Endothelial cell of umbilical vein (primary cell): ENCODE data around the gene CT47A7. TPM values are rescaled to one million over a fixed set of nuclear protein-coding genes. Genes with fewer than 3 reads are reported as not detected.
"Not testable (repeated sequence)": the region's sequence is repeated elsewhere in the genome, so short reads cannot be mapped to it uniquely, and the experiment has no call there.

Experiments
- BruUV-seq: library from RNA; stranded (reverse); fragments of 400-500 nt; replicated peaks from 2 replicates; lab custom pipeline; 2021; lab: Mats Ljungman, UMichigan
- CTCF ChIA-PET: fragments of 300-600, 350-600 bp; sonication (Branson Sonifier 250); formaldehyde crosslinking; loops from one replicate; lab custom pipeline; 2021; ENCODE audit warnings: antibody characterized with exemption, inconsistent platforms; lab: Charles Lee
- POLR2A ChIA-PET: fragments of 300-600, 350-600 bp; sonication (Branson Sonifier 250); formaldehyde crosslinking; loops from one replicate; lab custom pipeline; 2021; ENCODE audit warnings: antibody characterized with exemption, inconsistent platforms; lab: Charles Lee
- DNase-seq: peaks from one replicate; pipeline ENCODE4 v3.0.0-alpha.2; 2011; ENCODE audit warnings: low read depth, low spot score
- FAIRE-seq: peaks from 2 replicates; lab custom pipeline; 2011; peaks lifted over from hg19 to GRCh38; lab: Jason Lieb, UNC
- H2AFZ ChIP-seq: 2 replicates; pipeline ENCODE4 v1.6.0; 2012; ENCODE audit warnings: low read depth, low read length, control low read depth, inconsistent platforms
- H3K27ac ChIP-seq: 2 replicates; pipeline ENCODE4 v1.5.1; 2011; ENCODE audit warnings: low read depth, mild to moderate bottlenecking, control low read depth, low read length, moderate library complexity; ENCODE audit not compliant: insufficient read depth
- H3K27me3 ChIP-seq, 2 experiments: 2 replicates each; pipeline versions ENCODE4 v1.6.0 to v1.6.1; 2011; ENCODE audit warnings: low read length in 2 of 2, mixed read lengths in 1 of 2; ENCODE audit not compliant: control insufficient read depth in 2 of 2, insufficient read depth in 2 of 2
- H3K36me3 ChIP-seq, 2 experiments: 2 replicates in 1 of 2; 3 replicates in 1 of 2; pipeline ENCODE4 v1.5.1; 2011; ENCODE audit warnings: low read length in 2 of 2, mild to moderate bottlenecking in 1 of 2, moderate library complexity in 1 of 2; ENCODE audit not compliant: control insufficient read depth in 2 of 2, insufficient read depth in 2 of 2; ENCODE audit errors: extremely low read depth in 1 of 2
- H3K4me1 ChIP-seq: 3 replicates; pipeline ENCODE4 v1.5.1; 2011; ENCODE audit warnings: mild to moderate bottlenecking, low read length; ENCODE audit not compliant: control insufficient read depth, insufficient read depth; ENCODE audit errors: extremely low read depth
- H3K4me2 ChIP-seq: 2 replicates; pipeline ENCODE4 v1.6.1; 2011; ENCODE audit warnings: low read length, control low read depth, mixed read lengths; ENCODE audit not compliant: insufficient read depth
- H3K4me3 ChIP-seq, 3 experiments: fragments of 200-600 bp in 1 of 3; sonication (generic), shearing (Covaris generic) in 1 of 3; replicated peaks in 1 of 3; 2 replicates each; pipeline ENCODE4 v1.5.1; 2011 to 2016; ENCODE audit warnings: control low read depth in 3 of 3, low read length in 3 of 3, mild to moderate bottlenecking in 2 of 3, inconsistent platforms in 1 of 3, low read depth in 1 of 3, moderate library complexity in 1 of 3; ENCODE audit not compliant: insufficient read depth in 1 of 3
- H3K79me2 ChIP-seq: 2 replicates; pipeline ENCODE4 v1.6.0; 2012; ENCODE audit warnings: low read length, inconsistent platforms; ENCODE audit not compliant: control insufficient read depth, insufficient read depth
- H3K9ac ChIP-seq: replicated peaks from 2 replicates; pipeline ENCODE3; 2011; ENCODE audit warnings: low read length, control low read depth; ENCODE audit not compliant: insufficient read depth; ENCODE audit errors: extremely low read depth
- H3K9me1 ChIP-seq: replicated peaks from 3 replicates; pipeline ENCODE4 v1.6.0; 2011; ENCODE audit warnings: mild to moderate bottlenecking, low read length; ENCODE audit not compliant: control insufficient read depth, insufficient read depth; ENCODE audit errors: extremely low read depth
- H3K9me3 ChIP-seq: replicated peaks from 2 replicates; pipeline ENCODE4 v1.5.1; 2012; ENCODE audit warnings: low read length, inconsistent platforms; ENCODE audit not compliant: control insufficient read depth, insufficient read depth
- H4K20me1 ChIP-seq: replicated peaks from 2 replicates; pipeline ENCODE3; 2011; ENCODE audit warnings: mild to moderate bottlenecking, low read length; ENCODE audit not compliant: control insufficient read depth, insufficient read depth; ENCODE audit errors: extremely low read depth
- EZH2 ChIP-seq: IDR thresholded peaks from 2 replicates; pipeline ENCODE4 v1.6.1; 2012; ENCODE audit warnings: borderline replicate concordance, low read depth, mild to moderate bottlenecking, moderate library complexity, low read length, inconsistent platforms; ENCODE audit not compliant: severe bottlenecking
- FOS ChIP-seq: IDR thresholded peaks from 2 replicates; pipeline ENCODE4 v1.6.1; 2011; ENCODE audit warnings: mild to moderate bottlenecking, low read length, moderate library complexity, borderline replicate concordance; ENCODE audit not compliant: insufficient read depth
- GATA2 ChIP-seq: IDR thresholded peaks from 2 replicates; pipeline ENCODE4 v1.7.0; 2011; ENCODE audit warnings: low read depth, mild to moderate bottlenecking, moderate library complexity, mixed read lengths, low read length; ENCODE audit not compliant: insufficient read length, insufficient read depth
- JUN ChIP-seq: IDR thresholded peaks from 2 replicates; pipeline ENCODE4 v1.6.1; 2011; ENCODE audit warnings: borderline replicate concordance, low read depth; ENCODE audit not compliant: insufficient read length, insufficient read depth
- MYC ChIP-seq: IDR thresholded peaks from one replicate; pipeline ENCODE4 v1.6.1; 2011; ENCODE audit warnings: mild to moderate bottlenecking, low read depth, low read length
- POLR2A ChIP-seq: IDR thresholded peaks from 2 replicates; pipeline ENCODE4 v1.6.1; 2012; ENCODE audit warnings: low read depth, mild to moderate bottlenecking, control low read depth, low read length
- POLR2AphosphoS5 ChIP-seq: IDR thresholded peaks from 2 replicates; pipeline ENCODE4 v1.6.1; 2012; ENCODE audit warnings: low read depth, mild to moderate bottlenecking, control low read depth, low read length, moderate library complexity; ENCODE audit not compliant: insufficient read depth
- dilution Hi-C: fragments of 300-500 bp; cut with MboI; formaldehyde crosslinking; loops from one replicate; pipeline ENCODE4 v1.15.0; 2019; ENCODE audit warnings: low sequenced_read_pairs; ENCODE audit not compliant: extremely low pct_ligation_motif_present
- intact Hi-C: fragments of 100-400 bp; cut with micrococcal nuclease; formaldehyde crosslinking; loops from one replicate; pipeline ENCODE4 v1.10.0; 2022
- polyA plus RNA-seq, 4 experiments: library from polyadenylated mRNA; depleted of rRNA in 3 of 4; stranded (reverse) in 3 of 4; unstranded in 1 of 4; fragments of >200 nt; gene quantifications; 2 replicates each; pipeline versions ENCODE4 v1.2.1 to v1.2.3, GENCODE V29; 2011 to 2012; ENCODE audit warnings: missing spikeins in 1 of 4
- total RNA-seq: library from RNA; stranded (reverse); gene quantifications from 2 replicates; pipeline ENCODE4 v1.2.3, GENCODE V29; 2021
- TF ChIP-seq, protein P1 (sequence below): IDR thresholded peaks from 2 replicates; pipeline ENCODE4 v1.6.1; 2011; ENCODE audit not compliant: insufficient read depth, insufficient read length
- TF ChIP-seq, protein P2 (sequence below), 2 donors: IDR thresholded peaks; 1 replicate in 1 of 2; 2 replicates in 1 of 2; pipeline ENCODE4 v1.5.1; 2011; ENCODE audit warnings: low read length in 2 of 2, mild to moderate bottlenecking in 2 of 2, moderate library complexity in 2 of 2, control low read depth in 1 of 2, inconsistent platforms in 1 of 2, low read depth in 1 of 2; ENCODE audit not compliant: insufficient read depth in 1 of 2; ENCODE audit errors: extremely low read depth in 1 of 2

CT47A7 gene
- total and polyA plus RNA-seq, 2 donors (not counting 3 experiments of a cell fraction or from before 2014, with no cell fraction given), result not detected

DNA sequence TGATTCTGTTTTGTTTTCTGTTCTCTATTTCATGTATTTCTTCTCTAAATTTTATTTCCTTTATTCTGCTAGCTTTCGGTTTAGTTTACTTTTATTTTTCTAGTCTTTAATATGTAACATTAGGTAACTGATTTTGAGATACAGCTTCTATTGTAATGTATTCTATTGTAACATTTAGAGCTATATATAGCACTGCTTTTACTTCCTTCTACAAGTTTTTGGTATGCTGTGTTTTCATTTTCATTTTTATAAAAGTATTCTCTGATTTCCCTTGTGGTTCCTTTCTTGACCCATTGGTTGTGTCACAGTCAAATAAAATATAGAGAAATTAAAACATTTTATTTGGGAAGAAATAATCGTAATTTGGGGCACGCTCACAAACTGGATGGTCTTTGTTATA lies 43.0 kb upstream of the CT47A7 start:
- Histone ChIP-seq H3K4me3 (no peak overlapping the region), H2AFZ (no peak overlapping the region), H3K4me1 (no peaks in the 10 kb centered on the region), H3K36me3 (no peaks in the 10 kb centered on the region), H3K9me3 (no peaks in the 10 kb centered on the region), H3K27me3 (no peaks in the 10 kb centered on the region), H3K4me2 (no peak overlapping the region), H3K9me1 (no peaks in the 10 kb centered on the region), H3K79me2 (no peaks in the 10 kb centered on the region), H4K20me1 (no peaks in the 10 kb centered on the region), H3K9ac (no peak overlapping the region), H3K27ac (no peak overlapping the region)
- intact Hi-C loops (no loop called here), dilution Hi-C loops (no loop called here)
- DNase-seq, result no peak
- FAIRE-seq, result no peak
- ChIA-PET CTCF (no interaction called here), POLR2A (no interaction called here)
- TF ChIP-seq FOS (no peak), GATA2 (no peak), EZH2 (no peak), MYC (no peak), POLR2AphosphoS5 (no peak), JUN (no peak), POLR2A (no peak)
- TF ChIP-seq, protein P1, sequence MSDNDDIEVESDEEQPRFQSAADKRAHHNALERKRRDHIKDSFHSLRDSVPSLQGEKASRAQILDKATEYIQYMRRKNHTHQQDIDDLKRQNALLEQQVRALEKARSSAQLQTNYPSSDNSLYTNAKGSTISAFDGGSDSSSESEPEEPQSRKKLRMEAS, result no peak
- TF ChIP-seq, protein P2, sequence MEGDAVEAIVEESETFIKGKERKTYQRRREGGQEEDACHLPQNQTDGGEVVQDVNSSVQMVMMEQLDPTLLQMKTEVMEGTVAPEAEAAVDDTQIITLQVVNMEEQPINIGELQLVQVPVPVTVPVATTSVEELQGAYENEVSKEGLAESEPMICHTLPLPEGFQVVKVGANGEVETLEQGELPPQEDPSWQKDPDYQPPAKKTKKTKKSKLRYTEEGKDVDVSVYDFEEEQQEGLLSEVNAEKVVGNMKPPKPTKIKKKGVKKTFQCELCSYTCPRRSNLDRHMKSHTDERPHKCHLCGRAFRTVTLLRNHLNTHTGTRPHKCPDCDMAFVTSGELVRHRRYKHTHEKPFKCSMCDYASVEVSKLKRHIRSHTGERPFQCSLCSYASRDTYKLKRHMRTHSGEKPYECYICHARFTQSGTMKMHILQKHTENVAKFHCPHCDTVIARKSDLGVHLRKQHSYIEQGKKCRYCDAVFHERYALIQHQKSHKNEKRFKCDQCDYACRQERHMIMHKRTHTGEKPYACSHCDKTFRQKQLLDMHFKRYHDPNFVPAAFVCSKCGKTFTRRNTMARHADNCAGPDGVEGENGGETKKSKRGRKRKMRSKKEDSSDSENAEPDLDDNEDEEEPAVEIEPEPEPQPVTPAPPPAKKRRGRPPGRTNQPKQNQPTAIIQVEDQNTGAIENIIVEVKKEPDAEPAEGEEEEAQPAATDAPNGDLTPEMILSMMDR (IDR thresholded peaks at IDR 0.05; ENCODE audit: extremely low read depth in 1 of 2, insufficient read depth in 1 of 2, low read depth in 1 of 2, low read length in 2 of 2), result no peak
- BruUV-seq, result no TSS peak

DNA sequence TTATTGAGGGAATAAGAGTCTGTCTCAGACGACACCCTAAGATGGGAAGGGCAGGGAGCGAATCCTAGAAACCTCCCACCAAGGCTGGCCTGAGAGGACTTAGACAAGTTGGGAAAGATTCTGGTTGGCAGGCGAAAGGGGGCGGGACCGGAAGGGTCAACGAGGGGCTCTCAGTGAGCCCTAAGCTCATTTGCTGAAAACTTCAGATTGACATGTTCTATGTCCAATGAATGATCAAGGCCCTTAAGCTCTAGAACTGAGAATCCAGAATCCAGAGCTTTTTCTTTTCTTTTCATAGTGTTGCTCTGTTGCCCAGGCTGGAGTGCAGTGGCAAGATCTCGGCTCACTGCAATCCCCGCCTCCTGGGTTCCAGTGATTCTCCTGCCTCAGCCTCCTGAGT lies 29.3 kb upstream of the CT47A7 start, which contains the start of gene CT47A1:
Gene CT47A1 (minus strand): TSS at position 101 of the 400 bp plus-strand sequence. CDS start 231 bp downstream, outside the sequence.
- POLR2A ChIA-PET, FAIRE-seq, H3K4me1 ChIP-seq, dilution Hi-C loops, H3K4me2 ChIP-seq, H3K27ac ChIP-seq, H3K27me3 ChIP-seq, intact Hi-C loops, H4K20me1 ChIP-seq, H3K4me3 ChIP-seq, H3K79me2 ChIP-seq, H3K9me1 ChIP-seq, H3K36me3 ChIP-seq, H3K9me3 ChIP-seq, BruUV-seq, H2AFZ ChIP-seq, H3K9ac ChIP-seq, CTCF ChIA-PET, DNase-seq: not testable (repeated sequence)
